HG02970 (cell line): ENCODE measurements around the gene EPSTI1.

ENCODE experiments used
- ATAC-seq: cut with Tn5 transposase; IDR thresholded peaks from one replicate; pipeline ENCODE4 v1.9.1; 2021; ENCODE audit warnings: mild to moderate bottlenecking, moderate library complexity, moderate number of reproducible peaks; ENCODE audit not compliant: unreplicated experiment, low FRiP score

EPSTI1 gene

GRCh38 chr13:42976066-42976465 lies 16.0 kb downstream of the EPSTI1 start:
- ATAC-seq: no peak

GRCh38 chr13:42973581-42973980 lies 18.5 kb downstream of the EPSTI1 start:
- ATAC-seq: no peak

- ATAC-seq: no peak
Measured at GRCh38 chr13:42971691-42972347, 20.2 kb downstream of the EPSTI1 start.

GRCh38 chr13:42970824-42971690 lies 21.0 kb downstream of the EPSTI1 start:
- ATAC-seq: peak; percentile 63

GRCh38 chr13:42969565-42970172 lies 22.4 kb downstream of the EPSTI1 start:
- no peak for ATAC-seq

DNA sequence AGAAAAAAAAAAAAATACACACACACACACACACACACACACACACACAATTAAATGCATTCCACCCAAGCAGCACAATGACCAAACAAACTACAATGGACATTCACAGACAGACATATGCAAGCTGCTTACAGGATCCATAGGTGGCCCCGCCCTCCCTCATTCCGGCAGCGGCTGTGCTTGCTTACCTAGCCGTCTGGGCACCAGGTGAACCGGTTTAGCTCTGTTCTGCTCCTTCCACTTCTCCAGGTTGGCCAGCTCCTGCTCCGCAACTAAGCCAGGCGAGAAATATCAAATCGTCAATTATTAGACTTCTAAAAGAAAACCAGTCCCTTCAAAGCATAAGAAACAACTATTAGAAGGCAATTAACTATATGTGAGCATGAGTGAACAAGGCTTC lies 23.1 kb downstream of the EPSTI1 start:
- no peak for ATAC-seq

DNA sequence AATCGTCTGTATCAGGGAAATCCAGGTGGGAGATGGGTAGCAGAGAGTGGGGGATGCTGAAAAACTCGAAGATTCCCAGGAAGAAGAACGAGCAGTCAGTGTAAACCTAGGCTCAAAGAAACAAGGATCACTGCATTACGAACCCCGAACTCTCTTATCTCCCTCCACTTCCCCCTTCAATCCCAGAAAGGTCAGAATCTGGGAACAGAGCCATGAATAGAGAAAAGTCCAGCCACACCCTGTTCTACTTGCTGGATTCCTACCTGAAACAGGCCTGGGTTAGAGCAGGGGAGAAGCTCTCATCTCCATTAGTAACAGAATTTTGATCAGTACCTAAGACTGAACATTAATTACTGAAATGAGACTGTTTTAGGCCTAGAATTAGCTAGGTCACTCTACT lies 24.4 kb downstream of the EPSTI1 start:
- ATAC-seq: no peak

- ATAC-seq: no peak
Measured at GRCh38 chr13:42965281-42965680, 26.8 kb downstream of the EPSTI1 start.

DNA sequence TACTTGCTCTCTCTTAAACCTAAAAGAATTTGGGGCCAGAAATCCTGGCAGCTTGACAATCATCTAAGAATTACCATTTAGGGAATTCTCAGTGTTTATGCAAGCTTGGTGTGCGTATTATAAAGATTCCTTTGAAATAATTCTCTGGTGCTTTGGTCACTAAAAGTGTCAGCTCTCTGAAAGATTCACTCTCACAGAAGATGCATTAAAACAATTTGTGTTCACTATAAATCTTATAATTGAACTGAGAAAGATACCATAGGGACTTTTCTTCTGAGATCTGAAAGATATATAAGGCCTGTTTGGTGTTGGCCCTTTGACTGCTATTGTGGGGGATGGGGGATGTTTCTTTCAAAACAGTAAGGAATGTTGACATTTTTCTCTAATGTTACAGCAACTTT lies 27.3 kb downstream of the EPSTI1 start:
- no peak for ATAC-seq

- ATAC-seq: no peak
Measured at GRCh38 chr13:42959615-42960014, 32.4 kb downstream of the EPSTI1 start.

- ATAC-seq: no peak
Measured at GRCh38 chr13:42957881-42958280, 34.2 kb downstream of the EPSTI1 start.

DNA sequence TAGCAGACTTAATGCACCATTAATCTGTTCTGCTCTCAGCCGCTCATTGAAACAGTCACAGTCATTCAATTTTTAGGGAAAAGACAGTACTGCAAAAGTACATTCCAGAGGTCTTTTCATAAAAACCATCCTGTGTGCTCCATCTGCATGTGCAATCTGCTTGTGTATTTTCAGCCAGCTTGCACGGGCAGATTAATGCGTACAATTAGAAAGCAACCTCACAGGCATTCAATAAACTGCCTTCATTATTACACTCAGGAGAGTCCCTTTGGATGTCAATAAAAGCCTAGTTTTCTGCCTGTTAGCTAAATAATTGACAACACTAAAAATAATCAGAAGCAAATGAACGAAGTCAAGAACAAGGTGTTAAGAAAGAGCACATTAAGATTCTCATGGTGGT lies 41.9 kb downstream of the EPSTI1 start:
- no peak for ATAC-seq

DNA sequence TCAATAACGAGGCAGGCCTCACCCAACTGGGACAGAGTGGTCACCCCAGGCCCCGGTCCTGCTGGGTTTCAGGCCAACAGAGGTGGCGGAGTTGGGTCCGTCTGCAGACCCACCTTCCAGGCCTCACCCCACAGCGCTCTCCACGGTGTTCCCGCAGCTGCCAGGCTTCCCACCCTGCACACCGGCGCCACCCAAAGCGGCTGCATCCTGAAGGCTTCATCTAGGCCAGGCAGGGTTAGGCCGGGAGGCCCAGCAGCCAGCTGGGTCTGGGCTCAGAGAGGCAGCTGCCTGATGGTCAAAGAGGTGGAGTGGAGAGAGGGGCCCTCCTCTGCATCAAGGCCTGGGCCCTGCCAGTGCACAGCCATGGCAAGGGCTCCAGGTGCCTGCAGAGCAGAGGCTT lies 44.1 kb downstream of the EPSTI1 start:
- no peak for ATAC-seq

GRCh38 chr13:42946927-42947326 lies 45.1 kb downstream of the EPSTI1 start:
- ATAC-seq: no peak

DNA sequence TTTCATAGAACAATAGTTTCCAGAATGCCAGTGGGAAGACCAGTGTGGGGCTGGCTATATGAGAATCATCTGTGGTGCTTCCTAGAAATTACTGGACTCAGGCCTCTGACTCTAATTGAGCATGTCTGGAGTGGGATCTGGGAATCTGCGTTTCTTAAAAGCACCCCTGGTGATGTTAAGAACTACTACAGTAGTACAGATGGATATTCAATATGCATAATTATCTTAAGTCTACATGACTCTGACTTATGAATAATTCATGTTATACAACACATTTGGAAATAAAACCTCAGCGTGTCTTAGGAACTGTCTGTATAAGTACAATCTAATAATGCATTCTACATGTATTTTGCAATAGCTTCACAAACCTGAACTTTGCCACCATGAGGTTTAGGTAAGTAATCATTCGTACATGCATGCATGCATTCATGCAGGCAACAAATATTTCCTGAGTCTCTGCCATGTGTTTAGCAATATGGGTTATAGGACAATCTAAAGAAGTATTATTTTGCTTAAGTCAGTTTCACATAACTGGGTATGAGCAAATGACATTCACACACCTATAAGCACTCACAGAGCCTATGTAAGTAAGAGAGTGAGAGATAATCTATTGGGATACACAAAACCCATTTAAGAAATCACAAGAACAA lies 62.0 kb downstream of the EPSTI1 start:
- no peak for ATAC-seq

DNA sequence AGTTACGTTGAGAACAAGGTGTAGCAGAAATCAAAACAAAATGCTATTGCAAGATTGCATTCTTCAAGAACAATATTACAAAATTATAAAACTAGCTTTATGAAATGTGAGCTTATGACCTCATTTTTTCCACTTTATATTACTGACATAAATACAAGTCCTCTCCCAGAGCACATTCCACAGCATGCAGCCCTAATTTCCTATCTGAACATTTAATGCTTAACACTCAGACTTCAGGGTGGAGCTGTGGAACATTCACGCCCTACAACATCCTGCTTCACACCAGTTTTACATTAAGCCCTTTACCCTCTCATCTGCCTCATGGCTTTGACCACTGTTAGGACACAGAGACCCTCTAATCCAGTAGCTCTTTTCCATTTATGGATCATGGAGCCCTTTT lies 65.5 kb downstream of the EPSTI1 start:
- ATAC-seq: no peak

DNA sequence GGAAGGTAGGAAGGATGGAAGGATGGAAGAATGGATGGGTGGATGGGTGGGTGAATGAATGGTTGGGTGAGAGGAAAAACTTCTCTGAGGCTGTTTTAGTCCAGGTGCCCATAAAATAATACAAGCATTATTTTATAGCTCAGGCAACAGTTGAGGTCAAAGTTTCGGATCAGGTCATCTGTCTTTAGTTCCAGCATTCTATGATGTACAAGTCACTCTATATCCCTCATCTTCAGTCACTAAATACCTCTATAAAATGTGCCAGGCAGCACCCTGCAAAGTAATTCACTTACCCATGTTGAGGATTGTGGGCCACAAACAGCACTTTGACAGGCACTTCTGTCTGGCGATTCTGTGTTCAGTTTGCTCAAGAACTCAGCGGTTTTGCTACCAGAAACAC lies 66.0 kb downstream of the EPSTI1 start:
- ATAC-seq: no peak

GRCh38 chr13:42925626-42926025 lies 66.4 kb downstream of the EPSTI1 start:
- ATAC-seq: no peak

- ATAC-seq: no peak
Measured at GRCh38 chr13:42924344-42924743, 67.7 kb downstream of the EPSTI1 start.

DNA sequence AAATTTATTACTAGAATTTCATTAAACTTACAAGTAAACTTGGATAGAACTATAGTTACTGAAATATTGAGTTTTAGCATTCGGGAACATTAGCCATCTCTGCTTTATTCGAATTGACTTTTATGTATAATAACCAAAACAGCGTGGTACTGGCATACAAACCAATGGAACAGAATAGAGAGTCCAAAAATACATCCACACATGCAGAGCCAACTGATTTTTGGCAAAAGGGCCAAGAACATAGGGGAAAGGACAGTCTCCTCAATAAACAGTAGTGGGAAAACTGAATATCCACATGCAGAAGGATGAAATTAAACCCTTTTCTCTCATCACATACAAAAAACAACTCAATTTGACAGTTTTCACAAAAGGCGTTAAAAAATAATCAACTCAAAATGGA lies 84.3 kb downstream of the EPSTI1 start:
- no peak for ATAC-seq

- no peak for ATAC-seq
Measured at GRCh38 chr13:42906257-42906656, 85.8 kb downstream of the EPSTI1 start.
